Central memory CD4-positive, alpha-beta T cell (primary cell): Measurements from ENCODE around the gene ITGA11.
"Not testable (repeated sequence)": the region's sequence is repeated elsewhere in the genome, so short reads cannot be mapped to it uniquely, and the experiment has no call there.

ENCODE experiments used
- DNase-seq: peaks from one replicate; pipeline ENCODE4 v3.0.0; 2022

The ITGA11 gene

GRCh38 chr15:68409736-68410370 lies 22.1 kb downstream of the ITGA11 start:
- DNase-seq: no peak

GRCh38 chr15:68408971-68409370 lies 23.0 kb downstream of the ITGA11 start:
- no peak for DNase-seq

- DNase-seq: no peak
Measured at GRCh38 chr15:68407886-68408881, 23.8 kb downstream of the ITGA11 start.

- no peak for DNase-seq
Measured at GRCh38 chr15:68407141-68407885, 24.6 kb downstream of the ITGA11 start.

GRCh38 chr15:68405378-68406250 lies 26.3 kb downstream of the ITGA11 start:
- no peak for DNase-seq

- DNase-seq: no peak
Measured at GRCh38 chr15:68404056-68404798, 27.7 kb downstream of the ITGA11 start.

- no peak for DNase-seq
Measured at GRCh38 chr15:68403161-68403941, 28.6 kb downstream of the ITGA11 start.

GRCh38 chr15:68402432-68403160 lies 29.4 kb downstream of the ITGA11 start:
- no peak for DNase-seq

GRCh38 chr15:68401496-68402431 lies 30.2 kb downstream of the ITGA11 start:
- no peak for DNase-seq

- no peak for DNase-seq
Measured at GRCh38 chr15:68400066-68400456, 31.9 kb downstream of the ITGA11 start.

GRCh38 chr15:68399096-68400065 lies 32.6 kb downstream of the ITGA11 start:
- DNase-seq: no peak

GRCh38 chr15:68397999-68398398 lies 34.0 kb downstream of the ITGA11 start:
- not testable (repeated sequence) for DNase-seq

GRCh38 chr15:68396068-68396467 lies 35.9 kb downstream of the ITGA11 start:
- DNase-seq: no peak

GRCh38 chr15:68391121-68391520 lies 40.8 kb downstream of the ITGA11 start:
- no peak for DNase-seq

GRCh38 chr15:68389936-68390817 lies 41.8 kb downstream of the ITGA11 start:
- no peak for DNase-seq
